ENCODE data around the gene FAM200C. TPM values are rescaled to one million over a fixed set of nuclear protein-coding genes. Genes with fewer than 3 reads are reported as not detected.

The FAM200C gene
- total and polyA plus RNA-seq, 9 of the 15 experiments (the other 6 are each of a cell fraction or from before 2014, with no cell fraction given) = 1.3 to 7.0 (median 1.8) TPM

DNA sequence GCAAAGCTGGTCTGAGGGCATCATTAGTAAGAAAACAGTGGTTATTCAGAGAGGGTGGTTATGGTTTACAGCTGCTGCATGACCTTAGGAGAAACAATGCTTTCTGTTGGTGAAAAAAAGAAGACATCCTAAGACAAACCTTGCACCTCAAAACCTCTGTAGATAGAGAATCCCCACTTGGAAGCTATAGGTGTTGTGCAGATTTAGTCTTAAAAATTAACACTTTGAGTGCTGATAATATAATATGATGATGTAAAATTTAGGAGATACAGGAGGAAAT lies 20.4 kb upstream of the FAM200C start:
- peak overlapping the region in 1 of 2 experiments; percentile 92; a peak in 2 of 4 replicates for H3K9ac ChIP-seq (ENCODE audit: insufficient read depth in 1 of 2, low read depth in 2 of 2, low read length in 2 of 2)
- FAIRE-seq = no peak
- H3K9me1 ChIP-seq (ENCODE audit: control insufficient read depth, insufficient read depth, low read length) = no peaks in the 10 kb centered on the region
- no peak for DNase-seq (ENCODE audit: extremely low read depth in 1 of 4, low spot score in 3 of 4)
- no TSS peak for BruUV-seq (replicated peaks)
- intact Hi-C loops (cut with micrococcal nuclease) (no loop called here), in situ Hi-C loops (cut with MboI) (no loop called here)
- H3K79me2 ChIP-seq (ENCODE audit: control insufficient read depth, insufficient read depth, low read length) = peaks cover 66% of the 10 kb centered on the region
- ChIA-PET CTCF (ENCODE audit: low intra/inter-chr PET ratio) (no interaction called here), POLR2A (interaction anchor here (1.0 to 1.9 kb wide), 2 partner anchors 8 to 10 kb away, joined by 3 to 4 read pairs; no protein-coding TSS in a partner anchor)
- TF ChIP-seq NCOA6 (IDR thresholded peaks at IDR 0.05) (no peak), PHB2 (IDR thresholded peaks at IDR 0.05; ENCODE audit: low read depth) (no peak), ZNF830 (CRISPR knock-in tag; IDR thresholded peaks at IDR 0.05) (no peak), EZH2 (IDR thresholded peaks at IDR 0.05; ENCODE audit: borderline replicate concordance, low read depth, low read length) (no peak), PURB (CRISPR knock-in tag; IDR thresholded peaks at IDR 0.05; ENCODE audit: low read depth) (no peak), ERF (CRISPR knock-in tag; IDR thresholded peaks at IDR 0.05) (no peak), PHTF2 (CRISPR knock-in tag; IDR thresholded peaks at IDR 0.05) (no peak), FOXA3 (CRISPR knock-in tag; conservative IDR thresholded peaks at IDR 0.05 in 1 of 2, IDR thresholded peaks at IDR 0.05 in 1 of 2) (no peak), BACH1 (tag; IDR thresholded peaks at IDR 0.05) (no peak)
- TF ChIP-seq, protein P1, sequence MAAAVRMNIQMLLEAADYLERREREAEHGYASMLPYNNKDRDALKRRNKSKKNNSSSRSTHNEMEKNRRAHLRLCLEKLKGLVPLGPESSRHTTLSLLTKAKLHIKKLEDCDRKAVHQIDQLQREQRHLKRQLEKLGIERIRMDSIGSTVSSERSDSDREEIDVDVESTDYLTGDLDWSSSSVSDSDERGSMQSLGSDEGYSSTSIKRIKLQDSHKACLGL (CRISPR knock-in tag; IDR thresholded peaks at IDR 0.05; ENCODE audit: borderline replicate concordance, poor library complexity, severe bottlenecking) = no peak
- no peaks in the 10 kb centered on the region for H4K20me1 ChIP-seq (replicated peaks; ENCODE audit: control insufficient read depth, insufficient read depth, low read length)
- peak overlapping the region; percentile 80 for H3K4me2 ChIP-seq (ENCODE audit: insufficient read depth, low read length)
- peak overlapping the region; percentile 80 for H2AFZ ChIP-seq (ENCODE audit: low read depth, low read length)
- no peaks in the 10 kb centered on the region for H3K27me3 ChIP-seq (ENCODE audit: control insufficient read depth in 2 of 2, insufficient read depth in 2 of 2, low read length in 2 of 2)
- H3K4me1 ChIP-seq (replicated peaks in 1 of 2; ENCODE audit: control insufficient read depth in 2 of 2, insufficient read depth in 2 of 2, low read length in 2 of 2) = peaks cover 4 to 20% of the 10 kb centered on the region in 2 experiments; a peak in 4 of 5 replicates
- H3K36me3 ChIP-seq (ENCODE audit: control insufficient read depth, insufficient read depth, low read length) = peaks cover 36% of the 10 kb centered on the region
- H3K4me3 ChIP-seq = no peak overlapping the region
- ATAC-seq = 0 out of 3 replicates have a peak, but pooled peaks have one; percentile 1
- peak overlapping the region; percentile 93; the same call in 1 of the 3 replicates for H3K27ac ChIP-seq (ENCODE audit: extremely low read depth, low read depth, low read length)
- no peaks in the 10 kb centered on the region for H3K9me3 ChIP-seq (replicated peaks; ENCODE audit: control insufficient read depth, insufficient read depth, low read depth, low read length)

Measured in K562 (cell line).